Measurements from ENCODE around the gene GPR3. TPM values are rescaled to one million over a fixed set of nuclear protein-coding genes. Genes with fewer than 3 reads are reported as not detected.

Gene GPR3
- total and polyA plus RNA-seq, 2 of the 13 experiments (the other 11 are each of a cell fraction or from before 2014, with no cell fraction given): 1.00 to 2.6 TPM

GRCh38 chr1:27400082-27400962 is 7.9 kb downstream of the GPR3 start:
- H3K27me3 ChIP-seq (ENCODE audit: control insufficient read depth in 1 of 2, insufficient read depth in 2 of 2, low read length in 2 of 2): 0 out of 5 replicates have a peak, but pooled peaks cover 0 to 2% of the 10 kb centered on the region in 2 experiments
- TF ChIP-seq AGO2 (optimal IDR thresholded peaks at IDR 0.05; ENCODE audit: low read depth, low read length) (peak; percentile 73), ZNF557 (CRISPR knock-in tag; IDR thresholded peaks at IDR 0.05) (no peak)
- no peak overlapping the region for H3K27ac ChIP-seq (ENCODE audit: extremely low read length, insufficient read depth, low read length)
- H2AFZ ChIP-seq (ENCODE audit: low read length): no peak overlapping the region
- 0 out of 2 replicates have a peak, but pooled peaks cover 4% of the 10 kb centered on the region for H3K4me1 ChIP-seq (ENCODE audit: insufficient read depth, low read length)
- H3K4me2 ChIP-seq (ENCODE audit: low read depth, low read length): no peak overlapping the region
- intact Hi-C loops (cut with micrococcal nuclease; ENCODE audit: unreplicated experiment): no loop called here
- H3K4me3 ChIP-seq (replicated peaks in 1 of 3; ENCODE audit: insufficient read depth in 1 of 3, low read depth in 2 of 3, low read length in 3 of 3): no peak overlapping the region
- no peak overlapping the region for H3K9ac ChIP-seq (ENCODE audit: insufficient read depth, low read depth, low read length)
- H3K36me3 ChIP-seq (replicated peaks in 1 of 2; ENCODE audit: control insufficient read depth in 1 of 2, insufficient read depth in 2 of 2, low read length in 2 of 2): no peaks in the 10 kb centered on the region
- FAIRE-seq (no peak), ATAC-seq (no peak), DNase-seq (ENCODE audit: low spot score) (no peak)
- 65% methylated on average over 13 of the region's 13 CpGs for WGBS (ENCODE audit: low lambda C conversion rate)
- in situ Hi-C loops (cut with HindIII; ENCODE audit: extremely low pct_ligation_motif_present, low pct_unique_long_range_greater_than_20kb): no loop called here
- H3K79me2 ChIP-seq (ENCODE audit: insufficient read depth, low read length): no peaks in the 10 kb centered on the region
- no peaks in the 10 kb centered on the region for H3K9me3 ChIP-seq (ENCODE audit: low read length)
- ChIA-PET POLR2A (no interaction called here), CTCF (ENCODE audit: low intra/inter-chr PET ratio, low total read pairs) (no interaction called here)
- H4K20me1 ChIP-seq (ENCODE audit: insufficient read depth, low read length): no peaks in the 10 kb centered on the region
- no TSS peak for BruUV-seq (replicated peaks)

GRCh38 chr1:27400963-27401341 is 8.5 kb downstream of the GPR3 start:
- H4K20me1 ChIP-seq (ENCODE audit: insufficient read depth, low read length): no peaks in the 10 kb centered on the region
- no peaks in the 10 kb centered on the region for H3K9me3 ChIP-seq (ENCODE audit: low read length)
- ATAC-seq (no peak), FAIRE-seq (no peak), DNase-seq (ENCODE audit: low spot score) (no peak)
- H2AFZ ChIP-seq (ENCODE audit: low read length): no peak overlapping the region
- H3K27me3 ChIP-seq (ENCODE audit: control insufficient read depth in 1 of 2, insufficient read depth in 2 of 2, low read length in 2 of 2): 0 out of 5 replicates have a peak, but pooled peaks cover 0 to 2% of the 10 kb centered on the region in 2 experiments
- no peaks in the 10 kb centered on the region for H3K36me3 ChIP-seq (replicated peaks in 1 of 2; ENCODE audit: control insufficient read depth in 1 of 2, insufficient read depth in 2 of 2, low read length in 2 of 2)
- WGBS (ENCODE audit: low lambda C conversion rate): 100% methylated on average over 5 of the region's 5 CpGs
- POLR2A ChIA-PET: no interaction called here
- intact Hi-C loops (cut with micrococcal nuclease; ENCODE audit: unreplicated experiment): no loop called here
- H3K27ac ChIP-seq (ENCODE audit: extremely low read length, insufficient read depth, low read length): no peak overlapping the region
- TF ChIP-seq FOXJ3 (CRISPR knock-in tag; IDR thresholded peaks at IDR 0.05; ENCODE audit: borderline replicate concordance) (no peak), POLR2AphosphoS2 (IDR thresholded peaks at IDR 0.05; ENCODE audit: low read depth, low read length) (0 out of 2 replicates have a peak, but pooled peaks have one; percentile 52), ZNF234 (CRISPR knock-in tag; conservative IDR thresholded peaks at IDR 0.05) (no peak), CREB1 (IDR thresholded peaks at IDR 0.05) (no peak), CREB1 (CRISPR knock-in tag; IDR thresholded peaks at IDR 0.05) (0 out of 2 replicates have a peak, but pooled peaks have one; percentile 18), SSRP1 (CRISPR knock-in tag; IDR thresholded peaks at IDR 0.05) (peak; percentile 81; the same call in 1 of the 2 replicates)
- no peaks in the 10 kb centered on the region for H3K4me1 ChIP-seq (ENCODE audit: insufficient read depth, low read length)
- BruUV-seq (replicated peaks): no TSS peak
- no peak overlapping the region for H3K9ac ChIP-seq (ENCODE audit: insufficient read depth, low read depth, low read length)
- CTCF ChIA-PET (ENCODE audit: low intra/inter-chr PET ratio, low total read pairs): no interaction called here
- in situ Hi-C loops (cut with HindIII; ENCODE audit: extremely low pct_ligation_motif_present, low pct_unique_long_range_greater_than_20kb): no loop called here
- H3K4me2 ChIP-seq (ENCODE audit: low read depth, low read length): no peak overlapping the region
- no peak overlapping the region for H3K4me3 ChIP-seq (replicated peaks in 1 of 3; ENCODE audit: insufficient read depth in 1 of 3, low read depth in 2 of 3, low read length in 3 of 3)
- H3K79me2 ChIP-seq (ENCODE audit: insufficient read depth, low read length): no peaks in the 10 kb centered on the region
